PC-9 (cell line): ENCODE data around the gene AMOT.

Experiments used
- CTCF ChIP-seq: fragments of 200-600 bp; sonication (generic); conservative IDR thresholded peaks from 2 replicates; pipeline ENCODE4 v1.6.1; 2017; ENCODE audit warnings: mixed run types, antibody characterized with exemption, mild to moderate bottlenecking, moderate library complexity
- EZH2 ChIP-seq: fragments of 200-600 bp; sonication (generic); IDR thresholded peaks from 2 replicates; pipeline ENCODE4 v1.8.0; 2017; ENCODE audit warnings: antibody characterized with exemption, low read depth

GRCh38 chrX:112840382-112841113, at the start of gene AMOT:
- TF ChIP-seq CTCF, result no peak
- TF ChIP-seq EZH2, result no peak
